HL-60 (cell line): Measurements from ENCODE around the gene PPY.

ENCODE experiments used
- DNase-seq, 2 experiments: peaks; one replicate each; pipeline ENCODE4 v3.0.0-alpha.2; 2010 to 2020; ENCODE audit warnings: low read depth in 1 of 2, low spot score in 1 of 2
- H3K27ac ChIP-seq: fragments of 250-450 bp; sonication (Bioruptor Pico); replicated peaks from 2 replicates; pipeline ENCODE4 v1.5.1; 2020; ENCODE audit warnings: mild to moderate bottlenecking, moderate library complexity
- H3K27me3 ChIP-seq: fragments of 250-450 bp; sonication (Bioruptor Pico); 2 replicates; pipeline ENCODE4 v1.5.1; 2021; ENCODE audit warnings: mild to moderate bottlenecking, moderate library complexity; ENCODE audit not compliant: insufficient read depth, poor library complexity, severe bottlenecking
- H3K4me3 ChIP-seq: replicated peaks from 2 replicates; pipeline ENCODE4 v1.5.1; 2011; ENCODE audit warnings: mild to moderate bottlenecking, control low read depth, low read length; ENCODE audit not compliant: insufficient read depth
- CTCF ChIP-seq: IDR thresholded peaks from one replicate; pipeline ENCODE4 v1.5.1; 2011; ENCODE audit warnings: low read length, control low read depth, inconsistent platforms; ENCODE audit not compliant: insufficient read depth
- GABPA ChIP-seq: IDR thresholded peaks from 2 replicates; pipeline ENCODE4 v1.6.1; 2012; ENCODE audit warnings: low read depth
- POLR2AphosphoS5 ChIP-seq: IDR thresholded peaks from 2 replicates; pipeline ENCODE4 v1.6.1; 2012; ENCODE audit warnings: low read depth
- REST ChIP-seq: IDR thresholded peaks from 2 replicates; pipeline ENCODE4 v1.6.1; 2012; ENCODE audit warnings: low read depth; ENCODE audit not compliant: insufficient replicate concordance
- SPI1 ChIP-seq: IDR thresholded peaks from 2 replicates; pipeline ENCODE4 v1.6.1; 2012; ENCODE audit warnings: low read depth, mild to moderate bottlenecking, borderline replicate concordance

PPY gene

DNA sequence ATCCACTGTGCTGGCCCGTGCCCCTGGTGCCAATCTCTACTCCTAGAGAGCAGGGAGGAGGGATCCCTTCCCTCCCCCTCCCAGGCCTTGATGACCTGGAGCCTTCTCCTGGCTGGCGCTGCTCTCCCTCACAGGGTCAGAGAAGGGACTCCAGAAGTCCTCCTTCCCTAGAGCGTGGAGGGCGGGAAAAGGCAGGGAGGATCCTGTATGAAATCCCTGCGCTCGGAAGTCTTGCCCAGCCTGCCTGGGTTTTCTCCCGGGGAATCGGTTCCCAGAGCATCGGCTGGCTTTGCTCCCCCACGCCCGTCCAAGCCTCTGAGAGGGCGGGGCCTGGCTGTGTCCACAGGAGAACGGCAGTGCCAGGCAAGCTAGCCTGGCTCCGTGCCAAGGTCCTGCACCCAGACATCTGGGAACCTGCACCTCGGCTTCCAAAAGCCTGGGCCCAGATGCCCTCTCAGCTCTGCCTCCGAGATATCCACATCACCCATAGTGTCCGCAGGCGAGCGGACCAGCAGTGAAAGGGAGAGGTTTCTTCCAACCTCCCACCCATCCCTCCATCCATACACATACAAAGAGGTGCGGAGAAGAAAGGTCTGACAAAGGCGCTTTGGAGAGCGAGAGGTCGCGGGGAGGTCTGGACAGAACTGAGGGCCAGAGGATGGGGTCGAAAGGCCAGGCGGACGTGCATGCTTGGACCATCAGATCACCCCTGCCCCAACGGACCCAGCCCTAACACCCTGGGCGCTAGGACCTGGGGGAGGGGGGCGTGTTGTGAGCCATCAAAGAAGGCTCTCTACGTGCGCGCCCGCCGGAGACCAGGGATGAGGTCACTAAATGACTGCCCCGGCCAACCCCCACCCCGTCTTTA, 36.1 kb downstream of the PPY start:
- no peak for DNase-seq
- no peak overlapping the region for H3K4me3 ChIP-seq
- TF ChIP-seq CTCF (no peak), POLR2AphosphoS5 (no peak), REST (no peak), SPI1 (no peak), GABPA (no peak)
- peaks cover 55% of the 10 kb centered on the region for H3K27me3 ChIP-seq
- H3K27ac ChIP-seq: no peak overlapping the region

GRCh38 chr17:43905400-43905984, 36.8 kb downstream of the PPY start:
- TF ChIP-seq CTCF: no peak
- TF ChIP-seq SPI1: no peak
- no peak for TF ChIP-seq POLR2AphosphoS5
- no peak for TF ChIP-seq REST
- no peak for TF ChIP-seq GABPA
- Histone ChIP-seq H3K4me3 (no peak overlapping the region), H3K27ac (no peak overlapping the region), H3K27me3 (peaks cover 62% of the 10 kb centered on the region)
- no peak for DNase-seq

GRCh38 chr17:43901861-43902589, 40.3 kb downstream of the PPY start:
- no peak for TF ChIP-seq REST
- no peak for TF ChIP-seq CTCF
- no peak for TF ChIP-seq GABPA
- no peak for TF ChIP-seq SPI1
- no peak for TF ChIP-seq POLR2AphosphoS5
- DNase-seq: no peak
- no peak overlapping the region for H3K4me3 ChIP-seq
- no peak overlapping the region for H3K27ac ChIP-seq
- H3K27me3 ChIP-seq: peaks cover 44% of the 10 kb centered on the region
